Measurements from ENCODE around the gene RABGAP1L.

Gene RABGAP1L

GRCh38 chr1:174971466-174971865, 812.1 kb downstream of the RABGAP1L start:
- no peak for DNase-seq (ENCODE audit: extremely low read depth in 1 of 2, low read depth in 1 of 2)

GRCh38 chr1:174971902-174972301, 812.6 kb downstream of the RABGAP1L start:
- no peak for DNase-seq (ENCODE audit: extremely low read depth in 1 of 2, low read depth in 1 of 2)

GRCh38 chr1:174974711-174975119, 815.4 kb downstream of the RABGAP1L start:
- DNase-seq (ENCODE audit: extremely low read depth in 1 of 2, low read depth in 1 of 2) = no peak

GRCh38 chr1:174975764-174976163, 816.4 kb downstream of the RABGAP1L start:
- no peak for DNase-seq (ENCODE audit: extremely low read depth in 1 of 2, low read depth in 1 of 2)

DNA sequence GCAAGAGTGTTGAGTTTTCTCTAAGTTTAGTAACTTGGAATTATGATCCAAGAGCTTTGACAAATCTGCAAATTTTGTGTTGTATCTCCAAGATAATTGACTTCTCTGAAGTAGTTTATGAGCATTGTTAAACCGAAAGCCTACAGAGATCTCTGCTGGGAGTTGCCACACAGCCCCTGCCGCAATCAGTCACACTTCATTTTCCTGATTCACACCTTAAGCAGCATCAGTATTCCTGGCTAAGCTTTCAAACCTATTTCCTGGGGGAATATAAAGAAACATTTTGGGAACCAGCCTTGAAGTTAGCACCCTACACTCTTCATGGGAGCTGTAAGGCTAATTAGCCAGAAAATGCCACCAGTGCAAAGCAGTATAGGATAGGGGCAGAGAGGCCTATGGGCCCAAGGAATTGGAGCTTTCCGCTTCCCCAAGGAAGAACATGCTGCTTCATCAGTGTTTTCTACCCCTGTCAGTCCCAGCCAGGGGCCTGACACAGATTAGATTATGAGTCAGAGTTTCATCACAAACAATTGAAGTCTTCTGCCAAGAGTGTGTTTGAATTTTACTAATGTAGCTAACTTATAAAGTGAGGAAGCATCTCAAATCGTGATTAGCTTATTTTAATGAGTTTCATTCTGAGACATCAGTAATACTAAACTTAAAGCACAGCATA, 817.3 kb downstream of the RABGAP1L start:
- DNase-seq (ENCODE audit: extremely low read depth in 1 of 2, low read depth in 1 of 2) = no peak

GRCh38 chr1:174982971-174983689, 823.8 kb downstream of the RABGAP1L start:
- no peak for DNase-seq (ENCODE audit: extremely low read depth in 1 of 2, low read depth in 1 of 2)

DNA sequence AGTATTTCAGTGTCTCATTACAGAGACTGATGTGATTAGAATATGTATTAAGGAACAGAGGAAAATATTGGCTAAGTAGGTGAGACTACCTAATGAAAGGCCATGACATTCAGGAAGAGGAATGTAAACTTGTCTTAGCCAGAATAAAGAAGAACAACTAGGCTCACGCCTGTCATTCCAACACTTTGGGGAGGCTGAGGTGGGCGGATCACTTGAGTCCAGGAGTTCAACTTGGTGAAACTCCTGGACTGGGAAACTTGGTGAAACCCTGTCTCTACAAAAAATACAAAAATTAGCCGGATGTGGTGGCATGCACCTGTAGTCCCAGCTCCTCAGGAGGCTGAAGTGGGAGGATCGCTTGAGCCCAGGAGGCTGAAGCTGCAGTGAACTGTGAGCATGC, 825.6 kb downstream of the RABGAP1L start:
- DNase-seq (ENCODE audit: extremely low read depth in 1 of 2, low read depth in 1 of 2) = no peak

DNA sequence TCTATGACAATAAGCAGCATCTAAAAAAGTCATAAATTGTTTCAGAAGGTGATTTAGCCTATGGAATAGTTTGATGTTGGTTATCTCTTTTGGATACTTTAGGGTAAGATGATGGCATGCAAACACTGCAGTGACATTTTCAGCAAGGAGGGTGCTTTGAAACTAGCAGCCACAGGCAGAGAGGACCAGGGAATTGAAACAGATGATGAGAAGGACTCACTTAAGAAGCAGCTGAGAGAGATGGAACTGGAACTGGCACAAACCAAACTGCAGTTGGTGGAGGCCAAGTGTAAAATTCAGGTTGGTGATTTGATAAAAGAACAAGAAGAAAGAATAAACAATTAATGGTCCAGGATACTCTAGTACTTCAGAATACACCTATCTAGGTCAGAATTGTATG, 829.2 kb downstream of the RABGAP1L start:
- no peak for DNase-seq (ENCODE audit: extremely low read depth in 1 of 2, low read depth in 1 of 2)

- DNase-seq (ENCODE audit: extremely low read depth in 1 of 2, low read depth in 1 of 2) = no peak
Observed at GRCh38 chr1:174988986-174989385, 829.7 kb downstream of the RABGAP1L start.

- DNase-seq (ENCODE audit: extremely low read depth in 1 of 2, low read depth in 1 of 2) = no peak
Observed at GRCh38 chr1:174989536-174990220, 830.4 kb downstream of the RABGAP1L start.

DNA sequence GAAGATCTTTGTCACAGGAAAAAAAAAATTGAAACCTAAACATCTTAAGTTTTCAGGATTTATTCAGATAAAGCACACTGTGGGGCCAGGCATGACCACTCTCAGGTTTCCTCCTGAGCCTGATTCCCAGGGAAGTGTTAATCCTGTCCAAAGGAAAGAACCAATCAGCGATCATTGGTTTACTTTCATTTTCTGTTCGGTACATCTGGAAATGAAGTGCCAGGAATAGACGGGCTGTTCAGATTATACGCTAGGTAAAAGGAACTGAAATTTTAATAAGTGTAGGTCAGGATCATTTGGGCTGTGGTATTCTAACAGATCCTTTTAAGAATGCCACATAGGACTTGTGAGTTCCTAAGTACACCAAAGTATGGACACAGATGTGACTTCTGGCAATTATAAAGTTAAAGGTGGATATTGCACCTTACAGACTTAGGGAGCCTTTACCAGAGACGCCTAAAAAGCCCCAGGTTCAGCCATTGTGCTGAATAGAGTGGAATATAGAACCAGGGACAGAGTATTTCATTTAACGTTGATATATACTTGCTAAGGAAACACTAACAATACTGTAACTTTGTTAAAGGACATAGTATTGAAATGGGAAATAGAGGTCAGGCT, 831.2 kb downstream of the RABGAP1L start:
- no peak for DNase-seq (ENCODE audit: extremely low read depth in 1 of 2, low read depth in 1 of 2)

DNA sequence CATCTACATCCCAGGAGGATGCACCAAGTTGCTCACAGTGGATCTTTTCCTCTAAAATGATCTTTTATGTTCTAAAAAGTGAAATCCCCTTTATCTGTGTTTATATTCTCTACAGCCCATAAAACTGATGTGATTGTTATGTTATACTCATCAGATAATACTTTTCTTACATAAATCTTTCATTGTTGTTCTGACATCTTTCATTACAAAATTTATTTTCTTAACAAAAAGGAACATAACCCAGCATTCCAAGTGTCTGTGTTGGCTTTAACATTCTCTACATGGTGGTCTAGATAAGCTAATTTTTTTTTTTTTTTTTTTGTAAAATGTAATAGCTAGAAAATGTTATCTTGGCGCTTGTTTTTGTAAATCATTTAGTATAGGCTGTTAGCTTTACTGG, 832.2 kb downstream of the RABGAP1L start:
- no peak for DNase-seq (ENCODE audit: extremely low read depth in 1 of 2, low read depth in 1 of 2)

DNA sequence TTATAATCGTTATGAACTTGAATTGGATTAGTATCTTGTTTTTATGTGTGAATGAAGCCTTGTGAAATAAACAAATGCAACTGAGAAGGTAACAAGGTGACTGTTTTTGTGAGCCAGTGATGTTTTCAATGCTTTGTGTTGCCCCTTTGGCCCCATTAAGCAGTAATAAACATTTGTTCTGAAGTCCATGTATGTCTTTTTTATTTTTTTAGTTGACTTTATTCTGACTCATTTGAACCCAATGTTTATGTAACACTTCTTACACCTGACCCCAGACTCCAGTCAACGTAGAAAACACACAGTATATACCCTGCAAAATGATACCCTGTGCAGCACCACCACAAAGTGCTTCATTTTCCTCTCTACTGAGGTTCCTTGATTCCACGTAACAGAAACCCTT, 835.8 kb downstream of the RABGAP1L start:
- no peak for DNase-seq (ENCODE audit: extremely low read depth in 1 of 2, low read depth in 1 of 2)

GRCh38 chr1:174995916-174996315, 836.6 kb downstream of the RABGAP1L start:
- no peak for DNase-seq (ENCODE audit: extremely low read depth in 1 of 2, low read depth in 1 of 2)

DNA sequence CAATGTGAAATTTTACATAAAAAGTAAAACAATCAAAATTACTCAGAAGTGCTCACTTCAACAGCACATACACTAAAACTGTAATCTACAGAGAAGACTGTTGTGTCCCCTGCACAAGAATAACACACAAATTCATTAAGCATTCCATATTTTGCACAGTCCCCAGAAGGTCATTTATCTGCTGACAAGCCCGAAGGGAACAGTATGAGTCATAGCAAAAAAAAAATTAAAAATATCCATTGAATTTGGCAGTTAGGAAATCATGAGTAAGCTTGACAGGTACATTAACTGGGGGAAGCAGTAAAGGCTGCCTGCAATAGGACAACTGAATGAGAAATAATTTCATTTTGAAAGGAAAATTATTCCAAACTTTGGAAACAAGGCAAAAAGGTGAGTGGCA, 837.2 kb downstream of the RABGAP1L start:
- DNase-seq (ENCODE audit: extremely low read depth in 1 of 2, low read depth in 1 of 2) = no peak

GRCh38 chr1:174997041-174997440, 837.7 kb downstream of the RABGAP1L start:
- DNase-seq (ENCODE audit: extremely low read depth in 1 of 2, low read depth in 1 of 2) = no peak

DNA sequence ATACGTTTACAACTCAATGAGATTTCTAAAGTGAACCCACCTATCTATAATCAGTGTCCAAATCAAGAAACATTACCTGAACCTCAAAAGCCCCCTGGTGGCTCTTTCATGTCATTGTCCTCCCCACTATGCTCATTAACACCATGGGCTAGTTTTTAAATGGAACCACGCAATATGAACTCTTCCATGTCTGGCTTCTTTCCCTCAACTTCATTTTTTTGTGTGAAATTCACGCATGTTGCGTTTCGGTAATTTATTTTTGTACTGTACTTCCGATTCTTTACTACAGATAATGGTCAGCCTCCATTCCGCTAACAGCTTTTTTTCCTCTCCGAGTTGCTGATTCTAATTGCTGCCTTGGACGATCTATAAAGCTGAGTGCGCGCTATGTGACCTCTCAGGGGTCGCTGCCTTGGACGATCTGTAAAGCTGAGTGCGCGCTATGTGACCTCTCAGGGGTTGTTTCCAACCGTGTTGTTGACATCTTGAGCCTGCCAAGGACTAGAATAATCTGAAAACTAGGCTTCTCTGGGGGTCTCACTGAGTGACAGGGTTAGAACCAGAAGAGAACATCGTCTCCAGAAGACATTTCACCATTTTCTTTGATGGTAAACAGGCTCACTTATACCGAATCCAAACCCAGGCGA, 839.4 kb downstream of the RABGAP1L start:
- no peak for DNase-seq (ENCODE audit: extremely low read depth in 1 of 2, low read depth in 1 of 2)

- DNase-seq (ENCODE audit: extremely low read depth in 1 of 2, low read depth in 1 of 2) = peak; percentile 91 to 93
Observed at GRCh38 chr1:174999216-174999935, 840.1 kb downstream of the RABGAP1L start.

DNA sequence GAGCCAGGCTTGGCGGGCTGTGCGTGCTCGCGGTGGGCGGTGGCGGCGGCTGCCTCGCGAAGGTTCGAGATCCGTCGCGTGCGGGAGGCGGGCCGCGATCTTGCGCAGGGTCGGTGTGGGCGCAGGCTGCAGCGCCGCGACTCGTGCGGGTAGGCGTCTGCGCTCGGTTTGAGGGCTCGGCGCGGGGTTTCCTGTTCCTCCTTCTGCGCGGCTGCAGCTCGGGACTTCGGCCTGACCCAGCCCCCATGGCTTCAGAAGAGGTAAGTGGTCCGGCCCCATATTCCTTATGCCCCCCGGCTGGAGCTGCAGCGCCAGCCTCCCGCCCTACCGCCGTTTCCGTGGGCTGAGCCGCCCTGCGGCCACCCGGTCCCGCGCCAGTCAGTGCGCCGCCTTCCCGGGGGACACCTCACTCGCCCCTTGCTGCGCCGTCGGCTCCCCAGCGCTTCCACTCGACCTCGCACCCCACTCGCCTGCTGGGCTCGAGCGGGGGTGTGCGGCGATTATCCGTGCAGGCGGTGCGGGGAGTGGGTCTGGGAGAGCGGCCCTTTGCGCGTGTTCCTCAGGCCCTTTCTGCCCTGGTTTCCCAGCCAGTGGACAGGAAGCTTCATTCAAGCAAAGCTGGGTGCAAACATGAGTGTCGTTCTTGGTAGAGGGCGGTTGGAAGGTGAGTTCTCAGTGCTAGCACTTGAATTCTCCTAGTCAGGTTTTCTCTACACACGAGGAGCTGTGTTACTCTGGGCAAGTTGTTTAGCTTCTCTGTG, 840.8 kb downstream of the RABGAP1L start, which contains the start of gene CACYBP:
Gene CACYBP (plus strand): TSS at position 12 of the 761 bp plus-strand sequence. CDS start 234 bp downstream, at position 246.
- DNase-seq (ENCODE audit: extremely low read depth in 1 of 2, low read depth in 1 of 2) = no peak
